Bone marrow (tissue), 2 donors: Measurements from ENCODE around the gene PRPH.
"Not testable (repeated sequence)": the region's sequence is repeated elsewhere in the genome, so short reads cannot be mapped to it uniquely, and the experiment has no call there.

Source experiments
- DNase-seq, 2 donors: peaks; one replicate each; lab custom pipeline; 2025; lab: John Stamatoyannopoulos, UW

The PRPH gene

DNA sequence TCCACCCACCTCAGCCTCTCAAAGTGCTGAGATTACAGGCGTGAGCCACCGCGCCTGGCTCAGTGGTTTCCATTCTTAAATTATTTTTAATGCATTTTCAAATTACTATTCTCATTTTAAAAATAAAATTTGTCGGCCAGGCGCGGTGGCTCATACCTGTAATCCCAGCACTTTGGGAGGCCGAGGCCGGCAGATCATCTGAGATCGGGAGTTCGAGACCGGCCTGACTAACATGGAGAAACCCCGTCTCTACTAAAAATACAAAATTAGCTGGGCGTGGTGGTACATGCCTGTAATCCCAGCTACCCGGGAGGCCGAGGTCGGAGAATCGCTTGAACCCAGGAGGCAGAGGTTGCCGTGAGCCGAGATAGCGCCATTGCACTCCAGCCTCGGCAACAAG, 38.8 kb downstream of the PRPH start:
- not testable (repeated sequence) for DNase-seq

- DNase-seq, result no peak
Observed at GRCh38 chr12:49334226-49334625, 39.3 kb downstream of the PRPH start.

GRCh38 chr12:49334681-49335080, 39.7 kb downstream of the PRPH start:
- DNase-seq, result no peak

DNA sequence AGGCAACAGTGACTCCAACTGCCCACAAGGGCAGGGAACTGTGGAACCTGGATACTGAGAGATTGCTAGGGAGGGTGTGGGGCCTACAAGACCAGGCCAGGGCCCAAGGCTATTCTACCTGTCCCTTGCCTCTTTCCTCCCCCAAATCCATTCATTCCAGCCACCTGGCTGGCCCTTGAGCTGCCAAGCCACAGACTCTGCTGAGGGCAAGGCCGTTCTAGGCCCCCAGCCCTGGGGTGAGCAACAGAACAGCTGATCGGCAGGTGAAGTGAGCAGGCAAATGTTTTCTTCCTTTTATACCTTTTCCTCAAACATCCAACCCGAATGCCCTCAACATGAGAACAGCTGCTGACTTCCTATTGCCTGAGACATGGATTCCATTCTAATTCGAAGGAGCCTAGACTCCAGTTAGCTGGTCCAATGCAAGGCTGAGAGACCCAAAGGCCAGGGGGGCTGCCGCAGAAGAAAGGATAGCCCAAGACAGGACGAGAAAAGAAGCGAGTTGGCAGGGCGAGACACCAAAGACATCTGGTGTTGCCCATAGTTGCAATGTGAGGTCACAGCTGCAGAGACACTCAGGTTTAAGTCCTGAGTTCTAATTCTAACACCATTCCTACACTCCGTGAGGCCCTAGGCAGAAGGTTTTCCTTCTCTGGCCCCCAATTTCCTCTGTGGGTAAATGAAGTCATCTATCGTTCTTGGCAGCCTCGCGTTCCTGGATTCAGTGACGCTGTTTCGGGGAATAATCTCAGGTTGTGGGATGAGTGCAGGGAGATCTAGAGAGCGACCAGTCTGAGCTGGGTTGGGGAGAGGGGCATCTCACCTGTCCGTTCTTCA, 40.4 kb downstream of the PRPH start:
- DNase-seq, result no peak

- no peak for DNase-seq
Observed at GRCh38 chr12:49335955-49336644, 41.2 kb downstream of the PRPH start.

GRCh38 chr12:49336645-49337584, 42.0 kb downstream of the PRPH start, which contains the start of gene C1QL4:
Gene C1QL4 (minus strand): TSS chr12:49337188. CDS start chr12:49336477, 711 bp downstream.
- peak; percentile 63 to 69 for DNase-seq

DNA sequence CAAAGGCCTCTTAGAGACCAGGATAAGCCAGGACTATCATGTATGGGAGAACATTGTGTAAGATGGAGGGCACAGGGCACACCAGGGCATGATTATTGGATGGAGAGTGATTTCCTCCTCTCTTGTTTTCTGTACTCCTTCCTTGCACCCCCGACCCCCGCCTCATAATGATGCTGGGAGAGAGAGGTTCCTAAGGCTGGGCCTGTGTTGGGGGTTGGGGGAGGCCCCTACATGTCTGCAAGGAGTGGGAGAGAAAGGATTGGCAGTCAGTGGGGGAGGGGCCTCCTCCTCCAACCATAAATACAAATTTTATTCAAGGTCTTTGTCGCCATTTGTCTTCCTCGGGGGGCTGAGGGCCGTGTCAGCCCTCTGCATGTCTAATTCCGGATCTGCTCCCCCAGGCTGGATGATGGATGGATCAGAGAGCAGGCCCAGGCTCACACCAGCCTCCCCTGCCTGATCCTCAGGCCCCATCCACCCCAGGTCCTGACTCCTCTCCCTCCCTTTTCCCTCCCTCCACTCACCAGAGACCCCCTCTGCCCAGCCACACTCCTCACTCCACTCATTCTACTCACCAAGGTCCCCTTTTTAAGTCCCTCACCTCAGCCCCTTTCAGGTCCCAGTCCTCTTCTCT, 44.0 kb downstream of the PRPH start:
- no peak for DNase-seq

DNA sequence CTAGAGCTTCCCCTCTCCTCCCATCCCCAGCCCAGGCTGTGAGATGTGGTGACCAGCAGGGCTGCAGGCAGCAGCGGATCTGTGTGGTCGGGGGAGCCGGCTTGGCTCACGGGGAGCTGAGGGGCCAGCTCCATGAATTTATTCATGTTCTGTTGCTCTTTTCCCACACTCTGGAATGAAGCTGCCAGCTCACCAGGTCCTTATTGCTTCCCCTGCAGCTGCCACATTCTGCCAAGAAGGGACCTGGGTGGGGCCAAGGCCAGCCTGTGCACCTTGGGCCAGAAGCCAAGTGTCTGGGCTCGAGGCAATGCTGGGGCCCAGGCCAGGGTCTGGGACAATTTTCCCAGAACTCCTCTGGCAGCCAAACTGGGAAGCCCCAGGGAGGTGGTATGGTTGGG, 44.5 kb downstream of the PRPH start:
- DNase-seq, result no peak

GRCh38 chr12:49340095-49340870, 45.3 kb downstream of the PRPH start:
- no peak for DNase-seq

- DNase-seq, result no peak
Observed at GRCh38 chr12:49340971-49341776, 46.2 kb downstream of the PRPH start.

DNA sequence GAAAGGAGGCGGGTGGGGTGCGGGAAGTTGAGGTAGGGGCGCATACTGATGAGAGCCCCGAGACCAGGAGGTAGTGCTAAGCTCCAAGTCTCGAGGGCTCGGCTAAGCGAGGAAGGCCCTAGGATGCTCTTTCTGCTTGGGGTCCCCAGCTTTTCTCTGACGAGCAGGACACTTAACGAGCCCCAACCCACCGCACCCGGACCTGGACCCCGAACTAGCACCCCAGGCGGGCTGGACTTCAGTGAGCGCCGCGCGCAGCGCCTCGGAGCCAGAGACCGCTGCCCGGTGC, 46.8 kb downstream of the PRPH start:
- DNase-seq, result no peak

DNA sequence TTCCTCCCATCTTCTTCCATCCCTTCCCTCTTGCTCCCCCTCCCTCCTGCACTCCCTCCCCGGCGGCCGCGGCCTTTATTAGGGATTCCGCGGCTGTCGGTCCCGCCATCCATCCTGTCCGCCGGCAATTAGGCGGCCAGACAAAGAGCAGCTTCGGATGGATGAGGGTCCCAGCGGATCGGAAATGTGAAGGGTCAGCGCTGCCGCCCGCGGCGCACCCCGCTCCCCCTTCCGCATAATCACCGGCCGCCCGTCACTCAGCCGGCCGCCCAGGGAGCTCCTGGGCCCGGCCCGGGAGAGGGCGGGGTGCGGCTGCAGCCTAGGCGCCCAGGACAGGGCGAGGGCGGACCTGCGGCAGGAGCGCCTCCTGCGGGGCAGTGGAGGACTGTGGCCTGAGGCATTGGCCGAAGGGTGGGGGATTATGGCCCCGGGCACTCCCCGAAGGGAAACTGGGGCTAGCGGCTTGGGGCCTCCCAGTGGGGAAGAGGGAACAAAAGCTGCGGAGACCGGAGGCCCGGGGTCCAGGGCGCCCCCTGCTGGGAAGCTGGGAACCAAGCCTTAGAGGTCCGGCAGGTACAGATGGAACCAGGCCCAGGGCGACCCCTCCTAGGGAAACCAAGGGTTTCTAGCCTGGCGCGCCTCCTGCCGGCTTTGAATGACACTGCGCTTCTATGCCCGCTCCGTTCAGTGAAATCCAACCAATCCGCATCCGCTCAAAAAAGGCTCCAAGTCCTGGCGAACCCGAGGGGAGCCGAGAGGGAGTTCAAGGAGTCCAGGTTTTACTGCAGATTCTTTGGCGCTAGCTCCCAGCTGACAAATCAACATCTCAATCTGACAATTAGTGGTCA, 47.3 kb downstream of the PRPH start:
- peak; percentile 60 to 63 for DNase-seq

- no peak for DNase-seq
Observed at GRCh38 chr12:49342914-49343731, 48.2 kb downstream of the PRPH start.

DNA sequence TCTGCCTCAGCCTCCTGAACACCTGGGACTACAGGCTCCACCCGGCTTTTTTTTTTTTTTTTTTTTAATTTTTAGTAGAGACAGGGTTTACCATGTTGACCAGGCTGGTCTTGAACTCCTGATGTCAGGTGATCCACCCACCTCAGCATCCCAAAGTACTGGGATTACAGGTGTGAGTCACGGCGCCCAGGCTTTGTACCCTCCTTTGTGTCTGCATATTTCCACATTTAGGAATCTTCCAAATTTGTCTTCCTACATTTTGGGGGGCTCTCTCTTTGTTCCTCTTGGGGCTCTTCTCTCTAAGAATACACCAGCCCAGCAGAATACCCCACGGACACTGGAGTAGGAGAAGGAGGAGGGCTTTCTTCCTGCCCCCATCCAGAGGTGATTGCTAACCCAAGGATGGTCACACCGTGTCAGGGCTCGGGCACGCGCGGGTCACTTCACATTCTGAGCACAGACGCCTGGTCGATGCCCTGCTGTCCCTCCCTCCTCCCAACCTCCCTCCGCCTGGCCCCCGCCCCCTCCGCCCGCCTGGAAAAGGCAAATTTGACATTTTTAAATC, 49.6 kb downstream of the PRPH start:
- no peak for DNase-seq

GRCh38 chr12:49345051-49345824, 50.3 kb downstream of the PRPH start:
- DNase-seq, result no peak

DNA sequence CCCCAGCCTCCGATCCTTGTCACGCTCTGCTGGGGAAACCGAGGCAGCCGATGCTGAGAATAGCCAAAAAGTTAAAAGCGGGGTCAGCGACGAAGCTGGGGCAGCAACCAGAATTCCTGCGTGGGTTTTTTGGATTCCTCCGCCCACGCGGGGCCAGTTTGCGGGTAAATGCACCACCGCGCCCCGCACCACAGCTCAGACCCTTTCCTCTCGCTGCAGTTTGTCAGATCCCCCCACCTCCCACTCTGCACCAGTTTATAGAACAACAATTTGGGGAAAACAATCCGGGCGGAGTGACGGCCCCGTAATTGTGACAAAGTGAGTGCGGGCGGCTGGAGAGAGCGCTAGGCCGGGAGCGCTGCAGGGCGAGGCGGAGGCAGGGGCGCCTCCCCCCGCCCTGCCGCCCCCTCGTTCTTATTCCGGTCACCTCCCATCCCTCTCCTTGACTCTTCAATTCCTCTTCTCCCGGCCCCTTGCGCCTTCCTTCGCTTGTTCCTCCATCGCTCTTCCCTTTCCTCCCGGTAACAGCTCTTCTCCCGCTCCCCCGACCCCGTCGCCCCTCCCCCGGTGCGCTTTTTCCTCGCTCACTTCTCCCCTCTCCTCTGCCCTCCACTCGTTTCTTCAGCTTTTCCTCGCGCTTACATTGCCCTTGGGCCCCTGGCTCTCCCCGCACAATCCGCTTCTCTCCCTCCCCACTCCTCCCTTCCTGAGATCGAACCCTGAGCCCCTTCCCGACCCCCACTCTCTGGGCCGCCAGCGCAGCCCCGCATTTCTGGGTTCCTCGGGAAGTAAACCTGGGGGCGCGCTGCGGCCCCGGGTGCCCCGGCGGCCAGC, 51.1 kb downstream of the PRPH start:
- DNase-seq, result no peak
